DND-41 (cell line): ENCODE data around the gene TGM5.

Source experiments
- CTCF ChIP-seq: IDR thresholded peaks from 2 replicates; pipeline ENCODE4 v1.5.1; 2012; ENCODE audit warnings: borderline replicate concordance, low read length, moderate library complexity, mild to moderate bottlenecking; ENCODE audit not compliant: poor library complexity, severe bottlenecking; ENCODE audit errors: extremely low read depth
- EZH2 ChIP-seq: IDR thresholded peaks from 3 replicates; pipeline ENCODE4 v1.6.1; 2012; ENCODE audit warnings: borderline replicate concordance, low read depth, mild to moderate bottlenecking, moderate library complexity, low read length, inconsistent platforms; ENCODE audit not compliant: severe bottlenecking

DNA sequence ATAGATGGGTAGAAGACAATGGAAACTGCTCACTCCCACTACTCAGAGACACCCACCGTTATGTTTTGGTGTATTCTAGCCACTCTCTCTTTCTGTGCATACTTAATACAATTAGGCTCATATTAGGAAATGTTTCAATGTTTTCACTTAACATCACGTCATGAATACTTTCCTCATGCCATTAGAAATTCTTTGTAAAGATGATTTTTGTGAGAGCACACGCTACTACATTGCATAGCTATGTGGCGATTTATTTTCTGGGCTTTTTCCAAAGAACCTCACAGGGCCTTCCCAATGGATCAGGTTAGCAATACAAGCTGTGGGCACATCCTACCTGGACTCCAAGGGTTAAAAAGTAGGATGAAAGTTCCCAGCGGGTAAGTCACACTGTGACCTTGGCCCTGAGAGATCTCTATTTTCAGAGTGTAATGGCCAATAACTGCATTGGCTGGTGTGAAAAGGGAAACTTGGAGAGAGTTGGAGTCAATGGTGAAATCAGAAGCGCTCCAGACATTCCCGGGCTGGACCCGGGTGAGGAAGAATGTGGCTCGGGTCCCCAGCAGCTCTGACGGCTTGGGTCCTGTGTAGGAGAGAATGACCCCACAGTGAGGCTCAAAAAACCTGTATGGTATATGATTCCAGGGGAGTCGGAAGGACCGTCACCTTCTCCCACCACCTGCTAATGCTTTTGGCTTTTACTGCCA lies 25.8 kb upstream of the TGM5 start:
- TF ChIP-seq CTCF, result no peak
- no peak for TF ChIP-seq EZH2
